ENCODE data around the gene MYL10. TPM values are rescaled to one million over a fixed set of nuclear protein-coding genes. Genes with fewer than 3 reads are reported as not detected.

The MYL10 gene
- total and polyA plus RNA-seq, 10 of the 15 experiments (the other 5 are each of a cell fraction or from before 2014, with no cell fraction given): not detected

GRCh38 chr7:101625031-101625791, 3.9 kb downstream of the MYL10 start (continued):
- no peak for TF ChIP-seq PRDM15 (CRISPR knock-in tag; IDR thresholded peaks at IDR 0.05)
- no peak for TF ChIP-seq ASH2L (IDR thresholded peaks at IDR 0.05; ENCODE audit: borderline replicate concordance, low read depth)
- TF ChIP-seq GATAD2B (conservative IDR thresholded peaks at IDR 0.05; ENCODE audit: low read depth): no peak
- no peak for TF ChIP-seq HDAC2 (IDR thresholded peaks at IDR 0.05)
- no peak for TF ChIP-seq YY1 (IDR thresholded peaks at IDR 0.05; ENCODE audit: low read depth, low read length)
- no peak for TF ChIP-seq RUNX3 (IDR thresholded peaks at IDR 0.05; ENCODE audit: low read length)
- TF ChIP-seq HSF1 (IDR thresholded peaks at IDR 0.05; ENCODE audit: low read depth, low read length): no peak
- TF ChIP-seq MLLT1 (IDR thresholded peaks at IDR 0.05): no peak
- TF ChIP-seq CBFB (IDR thresholded peaks at IDR 0.05; ENCODE audit: low read depth): no peak
